ENCODE measurements around the gene FAM25G. TPM values are rescaled to one million over a fixed set of nuclear protein-coding genes. Genes with fewer than 3 reads are reported as not detected.

FAM25G gene
- total RNA-seq, 1 experiment from 2014 or later = not detected

- Mint-ChIP-seq H3K9me3 (ENCODE audit: low read depth, unreplicated experiment) (peaks cover 2% of the 10 kb centered on the region), H3K36me3 (ENCODE audit: insufficient read depth, unreplicated experiment) (peaks cover 6% of the 10 kb centered on the region), H3K4me1 (ENCODE audit: low read depth, unreplicated experiment) (peaks cover 20% of the 10 kb centered on the region), H3K4me3 (ENCODE audit: low read depth, unreplicated experiment) (no peak overlapping the region), H3K27ac (ENCODE audit: unreplicated experiment) (no peak overlapping the region), H3K27me3 (ENCODE audit: unreplicated experiment) (peaks cover 31% of the 10 kb centered on the region)
- no TSS peak for BruUV-seq (replicated peaks)
- CTCF ChIA-PET = no interaction called here
- intact Hi-C loops (cut with micrococcal nuclease; ENCODE audit: unreplicated experiment) = no loop called here
- TF ChIP-seq CTCF (IDR thresholded peaks at IDR 0.05; ENCODE audit: unreplicated experiment) = no peak
- no peak for DNase-seq
Measured at GRCh38 chr10:47454780-47455058, 36.8 kb downstream of the FAM25G start.

- CTCF ChIA-PET = no interaction called here
- no peak overlapping the region for H3K4me3 Mint-ChIP-seq (ENCODE audit: low read depth, unreplicated experiment)
- no peak for TF ChIP-seq CTCF (IDR thresholded peaks at IDR 0.05; ENCODE audit: unreplicated experiment)
- no peak for DNase-seq
- BruUV-seq (replicated peaks) = no TSS peak
- H3K27me3 Mint-ChIP-seq (ENCODE audit: unreplicated experiment) = peaks cover 31% of the 10 kb centered on the region
- intact Hi-C loops (cut with micrococcal nuclease; ENCODE audit: unreplicated experiment) = no loop called here
- H3K9me3 Mint-ChIP-seq (ENCODE audit: low read depth, unreplicated experiment) = peaks cover 2% of the 10 kb centered on the region
- peaks cover 16% of the 10 kb centered on the region for H3K4me1 Mint-ChIP-seq (ENCODE audit: low read depth, unreplicated experiment)
- H3K27ac Mint-ChIP-seq (ENCODE audit: unreplicated experiment) = no peak overlapping the region
- peaks cover 6% of the 10 kb centered on the region for H3K36me3 Mint-ChIP-seq (ENCODE audit: insufficient read depth, unreplicated experiment)
Measured at GRCh38 chr10:47454008-47454779, 37.3 kb downstream of the FAM25G start.

GRCh38 chr10:47453141-47454007 is 38.1 kb downstream of the FAM25G start:
- peaks cover 2% of the 10 kb centered on the region for H3K9me3 Mint-ChIP-seq (ENCODE audit: low read depth, unreplicated experiment)
- CTCF ChIA-PET = no interaction called here

More at GRCh38 chr10:47453141-47454007, 38.1 kb downstream of the FAM25G start:
- H3K4me3 Mint-ChIP-seq (ENCODE audit: low read depth, unreplicated experiment) = no peak overlapping the region
- H3K36me3 Mint-ChIP-seq (ENCODE audit: insufficient read depth, unreplicated experiment) = no peaks in the 10 kb centered on the region
- H3K27ac Mint-ChIP-seq (ENCODE audit: unreplicated experiment) = no peak overlapping the region
- peaks cover 31% of the 10 kb centered on the region for H3K27me3 Mint-ChIP-seq (ENCODE audit: unreplicated experiment)
- BruUV-seq (replicated peaks) = no TSS peak
- DNase-seq = no peak
- H3K4me1 Mint-ChIP-seq (ENCODE audit: low read depth, unreplicated experiment) = peaks cover 8% of the 10 kb centered on the region
- TF ChIP-seq CTCF (IDR thresholded peaks at IDR 0.05; ENCODE audit: unreplicated experiment) = no peak
- intact Hi-C loops (cut with micrococcal nuclease; ENCODE audit: unreplicated experiment) = no loop called here
